Liver (tissue), 9 donors: ENCODE measurements around the gene IGF2R. TPM values are rescaled to one million over a fixed set of nuclear protein-coding genes. Genes with fewer than 3 reads are reported as not detected.
"Not testable (repeated sequence)": the region's sequence is repeated elsewhere in the genome, so short reads cannot be mapped to it uniquely, and the experiment has no call there.

Experiments used
- DNase-seq: peaks from one replicate; pipeline ENCODE4 v3.0.0-alpha.2; 2017; ENCODE audit warnings: low spot score
- H3K27ac ChIP-seq, 2 donors: one replicate each; pipeline ENCODE4 v1.7.0; 2013; ENCODE audit warnings: inconsistent platforms in 2 of 2, low read length in 2 of 2, control low read depth in 1 of 2, low read depth in 1 of 2, mild to moderate bottlenecking in 1 of 2
- H3K27me3 ChIP-seq, 4 donors: one replicate each; pipeline versions ENCODE4 v1.6.1 to v1.7.0; 2013; ENCODE audit warnings: low read length in 3 of 4, inconsistent platforms in 1 of 4, mild to moderate bottlenecking in 1 of 4, moderate library complexity in 1 of 4; ENCODE audit not compliant: control insufficient read depth in 4 of 4, insufficient read depth in 4 of 4
- H3K36me3 ChIP-seq, 4 donors: one replicate each; pipeline versions ENCODE4 v1.6.1 to v1.7.0; 2013; ENCODE audit warnings: low read length in 3 of 4, mild to moderate bottlenecking in 3 of 4, low read depth in 1 of 4, moderate library complexity in 1 of 4; ENCODE audit not compliant: control insufficient read depth in 4 of 4, insufficient read depth in 3 of 4
- H3K4me1 ChIP-seq, 4 donors: one replicate each; pipeline versions ENCODE4 v1.6.1 to v1.7.0; 2013; ENCODE audit warnings: low read length in 3 of 4, mild to moderate bottlenecking in 3 of 4, moderate library complexity in 1 of 4; ENCODE audit not compliant: control insufficient read depth in 4 of 4, insufficient read depth in 4 of 4
- H3K4me3 ChIP-seq, 3 donors: one replicate each; pipeline versions ENCODE4 v1.6.1 to v1.7.0; 2013; ENCODE audit warnings: low read length in 3 of 3, control low read depth in 1 of 3, low read depth in 1 of 3, mild to moderate bottlenecking in 1 of 3
- H3K9ac ChIP-seq, 2 donors: one replicate each; pipeline ENCODE4 v1.7.0; 2013; ENCODE audit warnings: low read length in 2 of 2, mild to moderate bottlenecking in 2 of 2, moderate library complexity in 2 of 2, control low read depth in 1 of 2, low read depth in 1 of 2
- H3K9me3 ChIP-seq, 4 donors: one replicate each; pipeline versions ENCODE4 v1.6.1 to v1.7.0; 2013; ENCODE audit warnings: low read length in 3 of 4; ENCODE audit not compliant: control insufficient read depth in 4 of 4
- EGR1 ChIP-seq, 2 donors: IDR thresholded peaks; 2 replicates each; pipeline ENCODE4 v1.6.1; 2016 to 2018; ENCODE audit warnings: antibody characterized with exemption in 2 of 2, low read depth in 2 of 2
- FOXA1 ChIP-seq: IDR thresholded peaks from 2 replicates; pipeline ENCODE4 v1.6.1; 2016; ENCODE audit warnings: antibody characterized with exemption
- FOXA2 ChIP-seq: IDR thresholded peaks from 2 replicates; pipeline ENCODE4 v1.6.1; 2016; ENCODE audit warnings: antibody characterized with exemption
- GABPA ChIP-seq, 2 donors: IDR thresholded peaks in 1 of 2; conservative IDR thresholded peaks in 1 of 2; 2 replicates each; pipeline ENCODE4 v1.6.1; 2016; ENCODE audit warnings: antibody characterized with exemption in 2 of 2, mild to moderate bottlenecking in 1 of 2, moderate library complexity in 1 of 2
- HNF4A ChIP-seq, 2 donors: conservative IDR thresholded peaks; 2 replicates each; pipeline ENCODE4 v1.6.1; 2016; ENCODE audit warnings: antibody characterized with exemption in 2 of 2, mild to moderate bottlenecking in 2 of 2
- HNF4G ChIP-seq: IDR thresholded peaks from 2 replicates; pipeline ENCODE4 v1.6.1; 2016; ENCODE audit warnings: antibody characterized with exemption
- NR2F2 ChIP-seq: IDR thresholded peaks from 2 replicates; pipeline ENCODE4 v1.6.1; 2016; ENCODE audit warnings: antibody characterized with exemption
- RXRA ChIP-seq, 2 donors: IDR thresholded peaks; 2 replicates each; pipeline ENCODE4 v1.6.1; 2017 to 2018; ENCODE audit warnings: antibody characterized with exemption in 2 of 2, mild to moderate bottlenecking in 1 of 2
- SP1 ChIP-seq: IDR thresholded peaks from 2 replicates; pipeline ENCODE4 v1.6.1; 2018; ENCODE audit warnings: antibody characterized with exemption, mild to moderate bottlenecking
- TAF1 ChIP-seq: conservative IDR thresholded peaks from 2 replicates; pipeline ENCODE4 v1.6.1; 2016; ENCODE audit warnings: antibody characterized with exemption, mild to moderate bottlenecking
- YY1 ChIP-seq: IDR thresholded peaks from 2 replicates; pipeline ENCODE4 v1.6.1; 2016; ENCODE audit warnings: antibody characterized with exemption, mild to moderate bottlenecking
- WGBS: extraction: QIAGEN DNeasy Blood & Tissue Kit; methylation state at CpG from one replicate; pipeline ENCODE4 v1.1.7; 2013; 5-methylcytosine and 5-hydroxymethylcytosine counted together
- polyA plus RNA-seq, 2 donors: library from polyadenylated mRNA; stranded (reverse) in 1 of 2; unstranded in 1 of 2; fragments of 200-250 nt in 1 of 2; fragments of >200 nt in 1 of 2; fragmentation: Nextera tagmentation in 1 of 2; extraction: Ambion mirVana in 1 of 2; gene quantifications; one replicate each; pipeline versions ENCODE4 v1.2.1 to v1.2.3, GENCODE V29; 2013 to 2015
- total RNA-seq, 2 donors: library from RNA; depleted of rRNA; stranded (reverse); fragments of >200 nt; gene quantifications; one replicate each; pipeline ENCODE4 v1.2.3, GENCODE V29; 2014
- TF ChIP-seq, protein P1 (sequence below): IDR thresholded peaks from 2 replicates; pipeline ENCODE4 v1.6.1; 2016; ENCODE audit warnings: antibody characterized with exemption
- TF ChIP-seq, protein P2 (sequence below): IDR thresholded peaks from 2 replicates; pipeline ENCODE4 v1.6.1; 2016; ENCODE audit warnings: antibody characterized with exemption
- TF ChIP-seq, protein P3 (sequence below): IDR thresholded peaks from 2 replicates; pipeline ENCODE4 v1.6.1; 2016; ENCODE audit warnings: antibody characterized with exemption, mild to moderate bottlenecking
- donor health status: healthy.
- donor health status: healthy.
- donor health status: healthy.
- donor health status: healthy.
- donor health status: healthy.

The IGF2R gene
- total and polyA plus RNA-seq, 4 donors, result 16.6 to 84.9 (median 45.7) TPM

DNA sequence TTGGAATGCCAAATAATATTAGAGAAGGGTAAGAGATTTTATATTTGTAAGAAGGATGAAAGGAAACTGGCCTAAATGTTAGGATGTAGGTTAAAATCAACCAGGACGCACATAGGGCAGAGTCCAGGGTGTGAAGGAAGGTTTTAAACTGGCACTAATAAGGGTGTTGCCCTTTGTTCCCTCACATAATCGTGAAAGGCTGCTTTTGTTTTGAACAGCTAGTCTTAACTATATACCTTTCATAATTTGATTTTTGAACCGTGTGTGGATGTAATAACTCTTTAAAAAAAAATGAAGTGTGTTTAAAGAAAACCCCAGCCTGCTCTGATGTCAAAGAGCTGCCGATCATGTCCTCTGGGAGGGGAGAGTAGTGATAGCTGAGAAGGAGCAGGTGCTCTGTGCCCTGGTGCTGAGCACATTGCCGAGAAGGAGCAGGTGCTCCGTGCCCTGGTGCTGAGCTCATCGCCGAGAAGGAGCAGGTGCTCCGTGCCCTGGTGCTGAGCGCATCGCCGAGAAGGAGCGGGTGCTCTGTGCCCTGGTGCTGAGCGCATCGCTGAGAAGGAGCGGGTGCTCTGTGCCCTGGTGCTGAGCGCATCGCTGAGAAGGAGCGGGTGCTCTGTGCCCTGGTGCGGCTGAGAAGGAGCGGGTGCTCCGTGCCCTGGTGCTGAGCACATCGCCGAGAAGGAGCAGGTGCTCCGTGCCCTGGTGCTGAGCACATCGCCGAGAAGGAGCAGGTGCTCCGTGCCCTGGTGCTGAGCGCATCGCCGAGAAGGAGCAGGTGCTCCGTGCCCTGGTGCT is 121.8 kb downstream of the IGF2R start:
- peaks cover 9 to 37% (median 28%) of the 10 kb centered on the region in 4 donors for H3K4me1 ChIP-seq
- peak overlapping the region in 1 of 2 donors; percentile 33 for H3K9ac ChIP-seq
- DNase-seq, H3K27me3 ChIP-seq, H3K27ac ChIP-seq, H3K9me3 ChIP-seq, H3K4me3 ChIP-seq: not testable (repeated sequence)
- H3K36me3 ChIP-seq, result peaks cover 6 to 53% (median 41%) of the 10 kb centered on the region in 4 donors
- 86% methylated on average over 31 of the region's 32 CpGs for WGBS
- TF ChIP-seq HNF4A (conservative IDR thresholded peaks at IDR 0.05) (peak; percentile 60 to 80), RXRA (IDR thresholded peaks at IDR 0.05) (peak in 1 of 2 donors; percentile 36), HNF4G (peak; percentile 16)

DNA sequence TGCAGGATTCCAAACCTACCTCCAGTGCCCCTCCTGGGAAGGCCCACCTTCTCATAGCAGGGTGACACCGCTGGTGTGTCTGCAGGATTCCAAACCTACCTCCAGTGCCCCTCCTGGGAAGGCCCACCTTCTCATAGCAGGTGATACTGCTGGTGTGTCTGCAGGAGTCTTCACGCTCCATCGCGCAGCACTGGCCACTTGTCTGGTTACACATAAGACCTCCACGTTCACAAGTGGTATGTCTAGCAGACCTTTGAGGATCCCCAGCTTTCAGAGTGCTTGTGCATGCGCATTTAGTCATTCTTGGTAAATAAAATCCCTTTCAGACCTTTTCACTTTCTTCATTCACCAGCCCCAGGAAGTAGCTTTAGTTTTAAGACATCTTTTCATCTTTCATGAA is 123.3 kb downstream of the IGF2R start:
- H3K9me3 ChIP-seq, DNase-seq, H3K4me3 ChIP-seq, H3K27me3 ChIP-seq: not testable (repeated sequence)
- peak overlapping the region; percentile 47 to 70 for H3K27ac ChIP-seq
- H3K4me1 ChIP-seq, result peaks cover 9 to 36% (median 27%) of the 10 kb centered on the region in 4 donors
- peak overlapping the region; percentile 40 to 67 for H3K9ac ChIP-seq
- WGBS, result 94% methylated on average over 6 of the region's 6 CpGs
- H3K36me3 ChIP-seq, result peaks cover 9 to 51% (median 41%) of the 10 kb centered on the region in 4 donors

DNA sequence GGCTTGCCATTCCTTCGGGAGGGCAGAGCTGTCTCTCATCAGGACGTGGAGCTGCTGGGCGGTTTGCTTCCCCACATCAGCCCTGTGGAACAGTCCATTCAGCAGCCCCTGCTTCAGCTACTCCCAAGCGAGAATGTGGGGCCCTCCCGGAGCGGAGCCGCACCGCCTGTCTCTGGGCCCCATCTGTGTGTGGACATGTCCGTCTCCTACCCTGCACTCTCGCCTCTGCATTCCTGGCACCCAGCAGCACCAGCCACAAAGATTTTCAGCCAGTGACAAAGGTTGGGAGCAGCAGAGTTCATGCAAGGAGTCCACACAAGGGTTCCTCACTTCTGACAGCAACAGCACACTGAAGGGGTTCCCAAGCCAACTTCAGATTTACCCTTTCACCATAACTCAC is 123.7 kb downstream of the IGF2R start:
- H3K27ac ChIP-seq, result peak overlapping the region; percentile 47 to 70
- H3K27me3 ChIP-seq, result no peaks in the 10 kb centered on the region
- H3K9ac ChIP-seq, result peak overlapping the region; percentile 40 to 67
- H3K4me1 ChIP-seq, result peaks cover 9 to 36% (median 27%) of the 10 kb centered on the region in 4 donors
- WGBS, result 61% methylated on average over 10 of the region's 10 CpGs
- H3K9me3 ChIP-seq, result no peaks in the 10 kb centered on the region
- no peak overlapping the region for H3K4me3 ChIP-seq
- no peak for DNase-seq
- TF ChIP-seq SP1, result peak; percentile 38
- TF ChIP-seq RXRA (IDR thresholded peaks at IDR 0.05), result peak; percentile 71 to 75
- peak; percentile 66 to 70 for TF ChIP-seq HNF4A (conservative IDR thresholded peaks at IDR 0.05)
- no peak for TF ChIP-seq EGR1 (IDR thresholded peaks at IDR 0.05; ENCODE audit: low read depth in 2 of 2)
- TF ChIP-seq, protein P1, sequence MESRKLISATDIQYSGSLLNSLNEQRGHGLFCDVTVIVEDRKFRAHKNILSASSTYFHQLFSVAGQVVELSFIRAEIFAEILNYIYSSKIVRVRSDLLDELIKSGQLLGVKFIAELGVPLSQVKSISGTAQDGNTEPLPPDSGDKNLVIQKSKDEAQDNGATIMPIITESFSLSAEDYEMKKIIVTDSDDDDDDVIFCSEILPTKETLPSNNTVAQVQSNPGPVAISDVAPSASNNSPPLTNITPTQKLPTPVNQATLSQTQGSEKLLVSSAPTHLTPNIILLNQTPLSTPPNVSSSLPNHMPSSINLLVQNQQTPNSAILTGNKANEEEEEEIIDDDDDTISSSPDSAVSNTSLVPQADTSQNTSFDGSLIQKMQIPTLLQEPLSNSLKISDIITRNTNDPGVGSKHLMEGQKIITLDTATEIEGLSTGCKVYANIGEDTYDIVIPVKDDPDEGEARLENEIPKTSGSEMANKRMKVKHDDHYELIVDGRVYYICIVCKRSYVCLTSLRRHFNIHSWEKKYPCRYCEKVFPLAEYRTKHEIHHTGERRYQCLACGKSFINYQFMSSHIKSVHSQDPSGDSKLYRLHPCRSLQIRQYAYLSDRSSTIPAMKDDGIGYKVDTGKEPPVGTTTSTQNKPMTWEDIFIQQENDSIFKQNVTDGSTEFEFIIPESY, result no peak
- peaks cover 9 to 52% (median 42%) of the 10 kb centered on the region in 4 donors for H3K36me3 ChIP-seq

DNA sequence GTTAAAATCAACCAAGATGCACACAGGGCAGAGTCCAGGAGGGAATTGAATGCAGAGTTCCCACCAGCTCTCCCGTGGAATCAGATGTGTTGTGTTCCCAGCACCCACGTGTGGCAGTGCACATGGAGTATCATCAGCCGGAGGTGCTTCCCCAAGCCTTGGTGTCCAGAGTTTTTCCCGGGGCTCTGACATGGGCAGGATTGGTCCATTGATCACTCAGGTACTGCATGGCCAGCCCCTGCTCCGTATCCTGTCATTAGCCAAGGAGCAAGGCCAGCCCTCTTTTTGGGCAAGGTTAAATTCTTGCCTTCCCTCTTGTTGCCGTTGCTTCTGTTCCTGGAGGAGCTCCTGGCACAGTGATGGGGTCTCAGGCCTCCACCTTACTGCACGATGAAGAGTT is 124.2 kb downstream of the IGF2R start:
- Histone ChIP-seq H3K27ac (peak overlapping the region; percentile 47 to 70), H3K27me3 (no peaks in the 10 kb centered on the region), H3K9ac (peak overlapping the region in 1 of 2 donors; percentile 51), H3K9me3 (no peaks in the 10 kb centered on the region), H3K4me1 (peaks cover 9 to 36% (median 27%) of the 10 kb centered on the region in 4 donors), H3K4me3 (no peak overlapping the region), H3K36me3 (peaks cover 9 to 56% (median 43%) of the 10 kb centered on the region in 4 donors)
- DNase-seq, result no peak
- WGBS, result 45% methylated on average over 7 of the region's 7 CpGs
- TF ChIP-seq SP1 (no peak), HNF4G (peak; percentile 14), NR2F2 (no peak), GABPA (IDR thresholded peaks at IDR 0.05 in 1 of 2, conservative IDR thresholded peaks at IDR 0.05 in 1 of 2) (no peak), FOXA1 (no peak), FOXA2 (no peak), EGR1 (IDR thresholded peaks at IDR 0.05; ENCODE audit: low read depth in 2 of 2) (no peak), YY1 (no peak), HNF4A (conservative IDR thresholded peaks at IDR 0.05) (peak; percentile 42 to 50), TAF1 (no peak)
- TF ChIP-seq, protein P2, sequence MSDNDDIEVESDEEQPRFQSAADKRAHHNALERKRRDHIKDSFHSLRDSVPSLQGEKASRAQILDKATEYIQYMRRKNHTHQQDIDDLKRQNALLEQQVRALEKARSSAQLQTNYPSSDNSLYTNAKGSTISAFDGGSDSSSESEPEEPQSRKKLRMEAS, result no peak
- TF ChIP-seq, protein P3, sequence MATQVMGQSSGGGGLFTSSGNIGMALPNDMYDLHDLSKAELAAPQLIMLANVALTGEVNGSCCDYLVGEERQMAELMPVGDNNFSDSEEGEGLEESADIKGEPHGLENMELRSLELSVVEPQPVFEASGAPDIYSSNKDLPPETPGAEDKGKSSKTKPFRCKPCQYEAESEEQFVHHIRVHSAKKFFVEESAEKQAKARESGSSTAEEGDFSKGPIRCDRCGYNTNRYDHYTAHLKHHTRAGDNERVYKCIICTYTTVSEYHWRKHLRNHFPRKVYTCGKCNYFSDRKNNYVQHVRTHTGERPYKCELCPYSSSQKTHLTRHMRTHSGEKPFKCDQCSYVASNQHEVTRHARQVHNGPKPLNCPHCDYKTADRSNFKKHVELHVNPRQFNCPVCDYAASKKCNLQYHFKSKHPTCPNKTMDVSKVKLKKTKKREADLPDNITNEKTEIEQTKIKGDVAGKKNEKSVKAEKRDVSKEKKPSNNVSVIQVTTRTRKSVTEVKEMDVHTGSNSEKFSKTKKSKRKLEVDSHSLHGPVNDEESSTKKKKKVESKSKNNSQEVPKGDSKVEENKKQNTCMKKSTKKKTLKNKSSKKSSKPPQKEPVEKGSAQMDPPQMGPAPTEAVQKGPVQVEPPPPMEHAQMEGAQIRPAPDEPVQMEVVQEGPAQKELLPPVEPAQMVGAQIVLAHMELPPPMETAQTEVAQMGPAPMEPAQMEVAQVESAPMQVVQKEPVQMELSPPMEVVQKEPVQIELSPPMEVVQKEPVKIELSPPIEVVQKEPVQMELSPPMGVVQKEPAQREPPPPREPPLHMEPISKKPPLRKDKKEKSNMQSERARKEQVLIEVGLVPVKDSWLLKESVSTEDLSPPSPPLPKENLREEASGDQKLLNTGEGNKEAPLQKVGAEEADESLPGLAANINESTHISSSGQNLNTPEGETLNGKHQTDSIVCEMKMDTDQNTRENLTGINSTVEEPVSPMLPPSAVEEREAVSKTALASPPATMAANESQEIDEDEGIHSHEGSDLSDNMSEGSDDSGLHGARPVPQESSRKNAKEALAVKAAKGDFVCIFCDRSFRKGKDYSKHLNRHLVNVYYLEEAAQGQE, result no peak
- TF ChIP-seq, protein P1, result no peak
